ENCODE results near the gene FARP1. TPM values are rescaled to one million over a fixed set of nuclear protein-coding genes. Genes with fewer than 3 reads are reported as not detected.

The FARP1 gene
- total RNA-seq, 4 donors from 2014 or later = 28.3 to 69.2 (median 36.4) TPM

- no peaks in the 10 kb centered on the region for H3K4me1 ChIP-seq
- no peak for TF ChIP-seq POLR2AphosphoS5 (IDR thresholded peaks at IDR 0.05)
- ATAC-seq = no peak
- 82 to 88% methylated on average over 9 to 11 of the region's 12 CpGs for WGBS, 2 donors (ENCODE audit: low coverage in 1 of 2)
- no peaks in the 10 kb centered on the region for H3K27me3 ChIP-seq
- no peaks in the 10 kb centered on the region for H3K9me3 ChIP-seq
- no peak overlapping the region for H3K27ac ChIP-seq
- no peak overlapping the region for H3K4me3 ChIP-seq
- H3K36me3 ChIP-seq = no peaks in the 10 kb centered on the region
These were observed 143.1 kb downstream of the FARP1 start for GRCh38 chr13:98285852-98286594.

GRCh38 chr13:98286799-98287198 is 143.9 kb downstream of the FARP1 start:
- TF ChIP-seq EP300 (IDR thresholded peaks at IDR 0.05) = no peak
- no peak for TF ChIP-seq POLR2A (IDR thresholded peaks at IDR 0.05)
- no peak for TF ChIP-seq POLR2AphosphoS5 (IDR thresholded peaks at IDR 0.05)
- Histone ChIP-seq H3K27me3 (no peaks in the 10 kb centered on the region), H3K36me3 (no peaks in the 10 kb centered on the region), H3K4me1 (no peaks in the 10 kb centered on the region), H3K27ac (no peak overlapping the region), H3K9me3 (no peaks in the 10 kb centered on the region), H3K4me3 (no peak overlapping the region)
- WGBS, 2 donors (ENCODE audit: low coverage in 1 of 2) = 83 to 86% methylated on average over 2 of the region's 2 CpGs
- ATAC-seq = no peak

- H3K27me3 ChIP-seq = no peaks in the 10 kb centered on the region
- no peak overlapping the region for H3K27ac ChIP-seq
- no peaks in the 10 kb centered on the region for H3K36me3 ChIP-seq
- no peak for ATAC-seq
- no peaks in the 10 kb centered on the region for H3K4me1 ChIP-seq
- 86 to 100% methylated on average over 4 of the region's 6 CpGs for WGBS, 2 donors (ENCODE audit: low coverage in 1 of 2)
- H3K9me3 ChIP-seq = no peaks in the 10 kb centered on the region
- no peak overlapping the region for H3K4me3 ChIP-seq
- TF ChIP-seq EP300 (IDR thresholded peaks at IDR 0.05) (no peak), POLR2A (IDR thresholded peaks at IDR 0.05) (no peak), CTCF (IDR thresholded peaks at IDR 0.05) (no peak), POLR2AphosphoS5 (IDR thresholded peaks at IDR 0.05) (no peak)
These were observed 145.3 kb downstream of the FARP1 start for GRCh38 chr13:98288211-98288610.

- H3K9me3 ChIP-seq = no peaks in the 10 kb centered on the region
- H3K36me3 ChIP-seq = no peaks in the 10 kb centered on the region
- ATAC-seq = no peak
- H3K27ac ChIP-seq = no peak overlapping the region
- WGBS, 2 donors (ENCODE audit: low coverage in 1 of 2) = 92 to 97% methylated on average over 12 to 13 of the region's 14 CpGs
- H3K4me1 ChIP-seq = no peaks in the 10 kb centered on the region
- TF ChIP-seq POLR2AphosphoS5 (IDR thresholded peaks at IDR 0.05) (no peak), EP300 (IDR thresholded peaks at IDR 0.05) (no peak), CTCF (IDR thresholded peaks at IDR 0.05) (no peak), POLR2A (IDR thresholded peaks at IDR 0.05) (no peak)
- no peaks in the 10 kb centered on the region for H3K27me3 ChIP-seq
- no peak overlapping the region for H3K4me3 ChIP-seq
These were observed 146.5 kb downstream of the FARP1 start for GRCh38 chr13:98289339-98289945.

DNA sequence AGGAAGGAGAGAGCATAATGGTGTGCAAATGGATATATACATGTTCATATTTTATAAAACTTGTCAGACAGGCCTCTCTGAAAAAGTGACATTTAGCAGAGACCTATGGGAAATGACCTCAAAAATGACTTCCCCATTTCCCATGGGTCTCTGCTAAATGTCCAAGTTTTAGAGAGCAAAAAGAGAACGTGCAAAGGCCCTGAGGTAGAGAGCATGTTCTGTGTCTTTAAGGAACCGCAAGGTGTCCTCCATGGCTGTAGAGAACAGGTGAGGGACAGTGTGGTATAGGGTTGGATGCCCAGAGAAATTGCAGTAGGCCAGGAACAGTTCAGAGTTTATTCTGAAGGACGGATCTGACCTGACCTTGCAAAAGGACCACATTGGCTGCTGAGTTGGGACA is 147.4 kb downstream of the FARP1 start:
- Histone ChIP-seq H3K4me1 (peaks cover 0 to 2% (median 0%) of the 10 kb centered on the region in 3 donors), H3K27ac (no peak overlapping the region), H3K27me3 (no peaks in the 10 kb centered on the region), H3K4me3 (no peak overlapping the region), H3K36me3 (no peaks in the 10 kb centered on the region), H3K9me3 (no peaks in the 10 kb centered on the region)
- TF ChIP-seq POLR2A (IDR thresholded peaks at IDR 0.05) (no peak), EP300 (IDR thresholded peaks at IDR 0.05) (no peak), POLR2AphosphoS5 (IDR thresholded peaks at IDR 0.05) (no peak), CTCF (IDR thresholded peaks at IDR 0.05) (no peak)
- ATAC-seq = no peak
- WGBS, 2 donors (ENCODE audit: low coverage in 1 of 2) = 94 to 100% methylated on average over 2 of the region's 3 CpGs

GRCh38 chr13:98291658-98292057 is 148.8 kb downstream of the FARP1 start:
- Histone ChIP-seq H3K4me1 (peaks cover 0 to 7% (median 0%) of the 10 kb centered on the region in 3 donors), H3K4me3 (no peak overlapping the region), H3K9me3 (no peaks in the 10 kb centered on the region), H3K36me3 (no peaks in the 10 kb centered on the region), H3K27me3 (no peaks in the 10 kb centered on the region), H3K27ac (no peak overlapping the region)
- TF ChIP-seq CTCF (IDR thresholded peaks at IDR 0.05) (no peak), EP300 (IDR thresholded peaks at IDR 0.05) (no peak), POLR2A (IDR thresholded peaks at IDR 0.05) (no peak), POLR2AphosphoS5 (IDR thresholded peaks at IDR 0.05) (no peak)
- WGBS, 2 donors (ENCODE audit: low coverage in 1 of 2) = 93 to 100% methylated on average over 1 to 2 of the region's 2 CpGs
- no peak for ATAC-seq

Data from gastroesophageal sphincter (tissue), 4 donors.